NCI-H2171 treated with DMSO at 0.1 percent for 48 hours (cell line): Measurements from ENCODE around the gene SPPL2A.
A peak's percentile ranks its signal among the peaks of the same experiment; 100 is the strongest.
"Not testable (repeated sequence)": the region's sequence is repeated elsewhere in the genome, so short reads cannot be mapped to it uniquely, and the experiment has no call there.

Source experiments
- DNase-seq: peaks from one replicate; lab custom pipeline; 2025; lab: John Stamatoyannopoulos, UW

Gene SPPL2A

GRCh38 chr15:50767332-50767861 lies 1.9 kb upstream of the SPPL2A start:
- no peak for DNase-seq

GRCh38 chr15:50764461-50765194 lies 878 bp downstream of the SPPL2A start:
- peak; percentile 31 for DNase-seq

- no peak for DNase-seq
These were observed 6.7 kb downstream of the SPPL2A start for GRCh38 chr15:50758712-50759205.

- no peak for DNase-seq
These were observed 12.0 kb downstream of the SPPL2A start for GRCh38 chr15:50753463-50753862.

GRCh38 chr15:50751394-50751793 lies 14.1 kb downstream of the SPPL2A start:
- no peak for DNase-seq

GRCh38 chr15:50750227-50750705 lies 15.2 kb downstream of the SPPL2A start:
- no peak for DNase-seq

GRCh38 chr15:50747523-50747922 lies 18.0 kb downstream of the SPPL2A start:
- DNase-seq: no peak

- DNase-seq: no peak
These were observed 20.9 kb downstream of the SPPL2A start for GRCh38 chr15:50744601-50745000.

- DNase-seq: no peak
These were observed 24.6 kb downstream of the SPPL2A start for GRCh38 chr15:50740955-50741354.

GRCh38 chr15:50736823-50737222 lies 28.7 kb downstream of the SPPL2A start:
- no peak for DNase-seq

- DNase-seq: no peak
These were observed 30.4 kb downstream of the SPPL2A start for GRCh38 chr15:50735156-50735555.

- DNase-seq: no peak
These were observed 39.2 kb downstream of the SPPL2A start for GRCh38 chr15:50726315-50726714.

GRCh38 chr15:50718700-50719125 lies 46.8 kb downstream of the SPPL2A start:
- DNase-seq: no peak

- DNase-seq: no peak
These were observed 53.5 kb downstream of the SPPL2A start for GRCh38 chr15:50712018-50712417.

GRCh38 chr15:50710585-50710984 lies 54.9 kb downstream of the SPPL2A start:
- DNase-seq: no peak

- no peak for DNase-seq
These were observed 57.6 kb downstream of the SPPL2A start for GRCh38 chr15:50707878-50708427.

GRCh38 chr15:50702762-50703334 lies 62.7 kb downstream of the SPPL2A start:
- DNase-seq: no peak

- DNase-seq: no peak
These were observed 67.4 kb downstream of the SPPL2A start for GRCh38 chr15:50698101-50698500.

- no peak for DNase-seq
These were observed 68.3 kb downstream of the SPPL2A start for GRCh38 chr15:50697109-50697797.

- DNase-seq: not testable (repeated sequence)
These were observed 70.8 kb downstream of the SPPL2A start for GRCh38 chr15:50694634-50695165.

GRCh38 chr15:50687302-50687902 lies 78.1 kb downstream of the SPPL2A start:
- DNase-seq: peak; percentile 66
